ENCODE results near the gene SHB.

DNA sequence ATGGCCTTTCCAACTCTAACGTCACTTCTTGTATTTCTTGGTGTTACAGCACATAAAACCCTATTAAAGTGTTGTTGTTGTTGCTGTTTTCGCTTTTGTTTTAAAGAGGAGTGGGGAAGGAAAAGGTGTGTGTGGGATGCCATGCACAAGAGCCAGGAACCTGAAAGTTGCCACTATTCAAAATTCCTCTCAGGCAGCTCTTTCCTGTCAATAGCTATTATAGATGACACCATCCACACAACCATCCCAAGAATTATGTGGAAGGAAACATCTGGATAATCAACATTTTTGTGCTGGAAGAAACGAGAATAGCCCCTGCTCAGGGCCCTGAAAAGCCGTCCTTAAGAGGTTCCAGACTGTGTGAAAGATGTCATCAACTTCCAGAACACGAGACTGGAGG is 79.3 kb downstream of the SHB start:
- TF ChIP-seq, protein P1, sequence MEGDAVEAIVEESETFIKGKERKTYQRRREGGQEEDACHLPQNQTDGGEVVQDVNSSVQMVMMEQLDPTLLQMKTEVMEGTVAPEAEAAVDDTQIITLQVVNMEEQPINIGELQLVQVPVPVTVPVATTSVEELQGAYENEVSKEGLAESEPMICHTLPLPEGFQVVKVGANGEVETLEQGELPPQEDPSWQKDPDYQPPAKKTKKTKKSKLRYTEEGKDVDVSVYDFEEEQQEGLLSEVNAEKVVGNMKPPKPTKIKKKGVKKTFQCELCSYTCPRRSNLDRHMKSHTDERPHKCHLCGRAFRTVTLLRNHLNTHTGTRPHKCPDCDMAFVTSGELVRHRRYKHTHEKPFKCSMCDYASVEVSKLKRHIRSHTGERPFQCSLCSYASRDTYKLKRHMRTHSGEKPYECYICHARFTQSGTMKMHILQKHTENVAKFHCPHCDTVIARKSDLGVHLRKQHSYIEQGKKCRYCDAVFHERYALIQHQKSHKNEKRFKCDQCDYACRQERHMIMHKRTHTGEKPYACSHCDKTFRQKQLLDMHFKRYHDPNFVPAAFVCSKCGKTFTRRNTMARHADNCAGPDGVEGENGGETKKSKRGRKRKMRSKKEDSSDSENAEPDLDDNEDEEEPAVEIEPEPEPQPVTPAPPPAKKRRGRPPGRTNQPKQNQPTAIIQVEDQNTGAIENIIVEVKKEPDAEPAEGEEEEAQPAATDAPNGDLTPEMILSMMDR (IDR thresholded peaks at IDR 0.05): no peak
- no peak for TF ChIP-seq RNF2 (IDR thresholded peaks at IDR 0.05; ENCODE audit: borderline replicate concordance, low read depth)
- TF ChIP-seq NFE2L2 (conservative IDR thresholded peaks at IDR 0.05; ENCODE audit: low read length): no peak
- TF ChIP-seq POLR2AphosphoS2 (conservative IDR thresholded peaks at IDR 0.05; ENCODE audit: low read length): no peak
- no peak for TF ChIP-seq POLR2A (IDR thresholded peaks at IDR 0.05; ENCODE audit: low read length)
- TF ChIP-seq REST (IDR thresholded peaks at IDR 0.05): no peak
- no peak for TF ChIP-seq MAZ (IDR thresholded peaks at IDR 0.05; ENCODE audit: borderline replicate concordance, low read depth, low read length)

Measured in A549 (cell line).